NCI-H2196 (cell line): ENCODE measurements around the gene RGS5.

Experiments
- DNase-seq: peaks from one replicate; lab custom pipeline; 2025; ENCODE audit not compliant: unreplicated experiment; lab: John Stamatoyannopoulos, UW

The RGS5 gene

GRCh38 chr1:163186862-163187261 is 15.9 kb downstream of the RGS5 start:
- no peak for DNase-seq

GRCh38 chr1:163182330-163182949 is 20.3 kb downstream of the RGS5 start:
- no peak for DNase-seq

GRCh38 chr1:163178628-163179027 is 24.1 kb downstream of the RGS5 start:
- DNase-seq: no peak

GRCh38 chr1:163176797-163177196 is 25.9 kb downstream of the RGS5 start:
- DNase-seq: no peak

- peak; percentile 74 for DNase-seq
Observed at GRCh38 chr1:163174524-163175437, 27.9 kb downstream of the RGS5 start.

GRCh38 chr1:163173121-163173520 is 29.6 kb downstream of the RGS5 start:
- no peak for DNase-seq

- no peak for DNase-seq
Observed at GRCh38 chr1:163172596-163172995, 30.1 kb downstream of the RGS5 start.

GRCh38 chr1:163171826-163172225 is 30.9 kb downstream of the RGS5 start:
- DNase-seq: no peak

GRCh38 chr1:163170975-163171676 is 31.6 kb downstream of the RGS5 start:
- DNase-seq: no peak

- no peak for DNase-seq
Observed at GRCh38 chr1:163170331-163170730, 32.4 kb downstream of the RGS5 start.

- no peak for DNase-seq
Observed at GRCh38 chr1:163169553-163169952, 33.2 kb downstream of the RGS5 start.

- DNase-seq: peak; percentile 44
Observed at GRCh38 chr1:163168053-163168452, 34.7 kb downstream of the RGS5 start.

- no peak for DNase-seq
Observed at GRCh38 chr1:163166886-163167555, 35.7 kb downstream of the RGS5 start.

GRCh38 chr1:163165119-163165518 is 37.6 kb downstream of the RGS5 start:
- DNase-seq: no peak

GRCh38 chr1:163163881-163164582 is 38.7 kb downstream of the RGS5 start:
- DNase-seq: no peak

- no peak for DNase-seq
Observed at GRCh38 chr1:163163163-163163562, 39.6 kb downstream of the RGS5 start.

GRCh38 chr1:163162381-163162914 is 40.3 kb downstream of the RGS5 start:
- DNase-seq: no peak

- no peak for DNase-seq
Observed at GRCh38 chr1:163161841-163162240, 40.9 kb downstream of the RGS5 start.

GRCh38 chr1:163161337-163161736 is 41.4 kb downstream of the RGS5 start:
- DNase-seq: no peak

GRCh38 chr1:163155606-163156005 is 47.1 kb downstream of the RGS5 start:
- DNase-seq: no peak
